GM18498 (cell line): Measurements from ENCODE around the gene SYT17.

Source experiments
- ATAC-seq: cut with Tn5 transposase; IDR thresholded peaks from one replicate; pipeline ENCODE4 v1.9.1; 2021; ENCODE audit warnings: mild to moderate bottlenecking, moderate library complexity; ENCODE audit not compliant: unreplicated experiment

SYT17 gene

DNA sequence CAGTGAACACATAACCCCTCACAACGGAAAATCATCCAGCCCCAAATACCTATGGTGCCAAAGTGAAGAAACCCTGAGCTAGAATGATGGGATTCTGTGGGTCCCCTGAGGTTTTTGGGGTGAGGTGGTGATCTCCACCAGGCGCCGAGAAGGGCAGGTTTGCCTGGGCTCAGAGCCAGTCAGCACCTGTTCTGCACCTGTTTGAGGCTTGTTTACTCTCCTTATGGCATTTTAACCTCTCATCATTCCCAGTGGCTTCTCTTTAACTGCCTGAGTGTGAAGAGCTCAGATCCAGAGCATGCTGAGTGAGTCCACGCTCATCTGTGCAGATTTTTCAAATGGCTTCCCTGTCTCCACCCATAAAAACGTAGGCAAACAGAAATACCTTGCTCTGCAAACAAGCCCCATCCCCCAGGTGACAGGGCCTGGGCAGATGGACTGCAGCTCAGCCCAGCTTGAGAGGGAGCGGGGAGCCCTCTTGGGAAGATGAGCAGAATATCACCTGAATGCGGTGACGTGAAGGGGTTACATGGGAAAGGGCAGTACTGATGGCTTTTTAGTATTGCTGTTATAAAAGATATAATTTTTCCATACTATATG is 77.4 kb downstream of the SYT17 start:
- ATAC-seq = no peak

GRCh38 chr16:19252904-19253303 is 84.9 kb downstream of the SYT17 start:
- ATAC-seq = no peak

DNA sequence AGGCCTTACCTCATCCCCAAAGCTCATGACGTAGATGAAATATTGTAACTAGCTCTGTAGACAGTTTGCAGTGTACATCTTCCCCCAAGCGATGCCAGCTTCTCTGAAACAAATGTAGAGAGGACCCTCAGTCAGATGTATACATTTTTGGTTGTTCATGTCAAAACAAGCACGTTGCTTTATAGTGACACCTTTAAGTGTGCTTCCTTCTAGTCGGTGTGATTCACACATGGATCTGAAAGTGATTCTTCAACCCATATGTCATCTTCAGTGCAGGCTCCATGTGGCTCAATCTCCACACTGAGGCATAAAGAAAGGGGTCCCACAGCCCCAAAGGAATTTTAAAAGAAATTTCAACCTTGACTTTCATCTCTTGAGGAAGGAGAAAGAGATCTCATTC is 86.6 kb downstream of the SYT17 start:
- no peak for ATAC-seq

- ATAC-seq = no peak
Measured at GRCh38 chr16:19264123-19264673, 96.2 kb downstream of the SYT17 start.

DNA sequence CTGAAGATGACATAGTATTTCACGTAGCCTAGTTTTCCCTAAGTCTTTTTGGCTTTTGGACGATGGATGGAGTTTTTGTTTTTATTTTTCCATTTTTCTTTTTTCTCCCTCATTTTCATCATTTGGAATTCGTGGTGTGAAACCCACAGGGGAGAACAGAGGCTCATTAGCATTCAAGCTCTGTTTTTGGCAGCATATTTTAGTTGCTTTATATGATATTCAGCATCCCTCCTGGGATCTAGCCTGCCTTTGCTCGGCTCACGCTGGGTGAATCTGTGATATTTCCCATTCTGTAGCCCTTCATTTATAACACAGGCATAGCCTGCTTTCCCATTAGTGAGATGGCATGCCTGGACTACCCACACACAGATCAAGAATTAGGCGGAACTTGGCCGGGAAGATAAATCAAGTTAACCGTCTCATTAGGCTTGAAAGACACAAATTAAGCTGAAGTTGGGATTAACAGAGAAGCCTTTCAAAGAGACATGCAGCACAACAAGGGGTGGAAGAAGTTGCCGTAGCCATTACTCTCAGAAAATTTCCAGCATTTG is 97.4 kb downstream of the SYT17 start:
- no peak for ATAC-seq

DNA sequence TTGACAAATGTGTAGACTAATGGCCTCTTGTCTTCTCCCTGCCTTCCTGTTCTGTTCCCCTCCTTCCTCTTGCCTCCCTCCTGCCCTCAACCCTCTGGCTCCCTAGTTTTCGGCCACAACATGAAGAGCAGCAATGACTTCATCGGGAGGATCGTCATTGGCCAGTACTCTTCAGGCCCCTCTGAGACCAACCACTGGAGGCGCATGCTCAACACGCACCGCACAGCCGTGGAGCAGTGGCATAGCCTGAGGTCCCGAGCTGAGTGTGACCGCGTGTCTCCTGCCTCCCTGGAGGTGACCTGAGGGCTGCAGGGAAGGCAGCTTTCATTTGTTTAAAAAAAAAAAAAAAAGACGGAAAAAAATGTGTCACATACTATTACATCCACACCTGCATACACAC is 98.7 kb downstream of the SYT17 start:
- no peak for ATAC-seq

DNA sequence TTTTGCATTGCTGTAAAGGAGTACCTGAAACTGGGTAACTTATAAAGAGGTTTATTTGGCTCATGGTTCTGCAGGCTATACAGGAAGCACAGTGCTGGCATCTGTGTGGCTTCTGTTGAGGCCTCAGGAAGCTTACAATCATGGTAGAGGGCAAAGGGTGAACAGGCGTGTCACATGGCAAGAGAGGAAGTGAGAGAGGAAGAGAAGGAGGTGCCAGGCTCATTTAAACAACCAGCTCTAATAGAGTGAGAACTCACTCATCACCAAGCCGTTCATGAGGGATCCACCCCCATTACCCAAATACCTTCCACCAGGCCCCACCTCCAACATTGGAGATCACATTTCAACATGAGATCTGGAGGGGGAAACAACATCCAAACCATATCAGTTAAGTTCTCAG is 101.1 kb downstream of the SYT17 start:
- no peak for ATAC-seq

DNA sequence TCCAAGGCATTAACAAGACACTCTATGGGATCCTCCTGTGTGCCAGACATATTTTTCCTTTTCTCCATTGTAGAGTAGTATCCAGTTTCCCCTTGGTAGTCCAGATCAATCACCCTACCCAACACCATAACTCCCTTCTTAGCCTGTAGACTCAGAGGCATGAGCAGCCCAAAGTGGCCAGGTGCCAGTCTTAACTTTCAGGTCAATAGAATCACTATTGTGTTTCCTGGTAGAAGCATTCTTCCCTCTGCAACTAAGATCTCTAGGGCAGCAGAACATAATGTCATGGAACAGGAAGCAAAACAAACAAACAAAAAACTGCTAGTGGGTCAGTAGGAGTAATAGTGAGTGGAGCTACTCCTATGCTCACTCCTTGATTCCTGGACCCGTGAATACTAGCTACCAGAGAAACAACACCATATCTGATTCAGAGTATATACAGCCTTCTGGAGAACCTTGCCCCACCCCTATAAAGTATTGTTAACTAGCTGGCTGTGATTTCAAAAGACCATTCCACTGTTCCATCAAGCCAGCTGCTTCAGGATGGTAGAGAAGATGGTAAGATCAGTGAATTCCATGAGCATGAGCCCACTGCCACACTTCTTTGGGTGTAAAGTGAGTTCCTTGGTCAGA is 106.2 kb downstream of the SYT17 start:
- no peak for ATAC-seq

DNA sequence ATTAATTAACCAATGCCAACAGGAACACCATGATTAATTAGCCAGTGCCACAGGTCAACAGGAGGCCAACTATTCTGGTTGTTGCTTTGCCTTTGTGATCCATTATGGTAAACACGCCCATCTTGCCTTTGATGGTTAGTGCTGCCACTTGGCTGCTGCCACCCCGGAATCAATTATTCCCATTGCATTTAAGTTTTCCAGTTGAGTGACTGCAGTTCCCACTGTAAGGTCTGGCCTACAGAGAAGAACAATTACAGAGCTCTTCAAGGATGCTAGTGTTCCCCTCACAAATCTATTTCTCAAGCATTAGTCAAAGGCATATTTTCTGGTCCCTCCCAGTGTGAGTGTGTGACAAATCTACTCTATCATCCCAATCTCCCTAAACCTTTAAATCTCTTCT is 110.4 kb downstream of the SYT17 start:
- no peak for ATAC-seq

DNA sequence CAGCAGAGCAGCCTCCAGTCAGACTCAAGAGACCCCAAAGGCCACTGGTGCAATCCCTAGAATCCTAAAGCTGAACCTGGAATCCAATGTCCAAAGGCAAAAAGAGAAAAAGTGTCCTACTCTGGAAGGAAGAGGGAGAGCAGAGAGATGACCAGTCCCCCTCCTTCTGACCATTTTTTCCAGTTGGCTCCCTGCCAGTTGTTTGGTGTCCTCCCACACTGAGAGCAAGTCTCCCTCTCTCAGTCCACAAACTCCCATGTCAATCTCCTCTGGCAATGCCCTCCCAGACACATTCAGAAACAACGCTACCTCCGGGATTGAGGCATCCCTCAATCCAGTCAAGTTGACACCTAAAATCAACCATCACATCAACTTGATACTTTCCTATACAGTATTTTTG is 113.2 kb downstream of the SYT17 start:
- no peak for ATAC-seq

DNA sequence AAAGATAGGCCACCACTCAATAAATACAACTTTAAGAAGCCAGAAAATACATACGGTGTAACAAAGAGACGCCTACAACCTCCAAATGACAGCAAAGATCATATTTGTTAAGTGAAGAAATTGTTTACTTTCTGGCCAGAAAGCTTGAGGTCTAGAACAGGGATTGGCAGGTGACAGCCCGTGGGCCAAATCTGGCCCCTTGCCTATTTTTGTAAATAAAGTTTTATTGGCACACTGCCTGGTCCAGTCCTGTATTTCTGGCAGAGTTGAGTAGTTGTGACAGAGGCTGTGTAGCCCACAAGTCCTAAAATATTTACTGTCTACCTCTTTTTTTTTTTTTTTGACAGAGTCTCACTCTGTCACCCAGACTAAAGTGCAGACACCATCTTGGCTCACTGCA is 114.1 kb downstream of the SYT17 start:
- ATAC-seq = no peak

GRCh38 chr16:19283637-19284036 is 115.6 kb downstream of the SYT17 start:
- no peak for ATAC-seq

DNA sequence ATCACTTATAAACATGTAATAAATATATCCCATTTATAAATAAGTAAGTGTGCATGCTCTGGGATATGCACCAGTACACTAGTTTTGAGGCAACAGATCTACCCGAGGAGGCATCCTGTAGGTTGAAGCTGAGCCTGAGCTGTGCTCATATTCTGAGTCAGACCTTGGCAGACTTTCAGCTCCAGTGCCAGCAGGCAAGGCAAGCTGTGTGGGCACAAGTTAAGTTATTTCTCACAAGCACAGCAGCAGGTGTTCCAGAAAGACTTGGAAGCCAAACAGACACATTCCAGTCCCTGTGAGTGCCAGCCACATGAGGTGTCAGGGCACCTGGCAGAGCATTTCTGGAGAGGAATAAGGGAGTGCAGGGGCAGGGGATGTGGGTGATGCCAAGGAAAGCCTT is 116.2 kb downstream of the SYT17 start:
- ATAC-seq = no peak

GRCh38 chr16:19285431-19285830 is 117.4 kb downstream of the SYT17 start, which contains the start of gene CLEC19A:
TSS of gene CLEC19A (plus strand) at chr16:19285731. CDS start at chr16:19285852, 121 bp downstream.
- ATAC-seq = no peak

DNA sequence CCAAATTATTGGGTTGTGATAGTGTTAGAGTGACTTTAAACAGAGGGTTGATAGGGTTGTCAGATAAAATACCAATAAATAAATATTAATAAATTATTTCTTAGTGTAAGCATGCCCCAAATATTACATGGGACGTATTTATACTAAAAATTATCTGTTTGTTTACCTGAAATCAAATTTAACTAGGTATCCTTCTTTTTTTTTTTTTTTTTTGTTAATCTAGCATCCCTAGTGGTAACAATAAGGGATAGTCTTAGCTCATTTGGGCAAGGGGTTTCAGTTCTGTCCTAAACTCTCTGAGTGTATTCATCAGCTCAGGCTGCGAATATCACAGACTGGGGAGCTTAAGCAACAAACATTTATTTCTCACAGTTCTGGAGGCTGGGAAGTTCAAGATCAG is 118.8 kb downstream of the SYT17 start:
- ATAC-seq = no peak

GRCh38 chr16:19287241-19287640 is 119.2 kb downstream of the SYT17 start:
- no peak for ATAC-seq

DNA sequence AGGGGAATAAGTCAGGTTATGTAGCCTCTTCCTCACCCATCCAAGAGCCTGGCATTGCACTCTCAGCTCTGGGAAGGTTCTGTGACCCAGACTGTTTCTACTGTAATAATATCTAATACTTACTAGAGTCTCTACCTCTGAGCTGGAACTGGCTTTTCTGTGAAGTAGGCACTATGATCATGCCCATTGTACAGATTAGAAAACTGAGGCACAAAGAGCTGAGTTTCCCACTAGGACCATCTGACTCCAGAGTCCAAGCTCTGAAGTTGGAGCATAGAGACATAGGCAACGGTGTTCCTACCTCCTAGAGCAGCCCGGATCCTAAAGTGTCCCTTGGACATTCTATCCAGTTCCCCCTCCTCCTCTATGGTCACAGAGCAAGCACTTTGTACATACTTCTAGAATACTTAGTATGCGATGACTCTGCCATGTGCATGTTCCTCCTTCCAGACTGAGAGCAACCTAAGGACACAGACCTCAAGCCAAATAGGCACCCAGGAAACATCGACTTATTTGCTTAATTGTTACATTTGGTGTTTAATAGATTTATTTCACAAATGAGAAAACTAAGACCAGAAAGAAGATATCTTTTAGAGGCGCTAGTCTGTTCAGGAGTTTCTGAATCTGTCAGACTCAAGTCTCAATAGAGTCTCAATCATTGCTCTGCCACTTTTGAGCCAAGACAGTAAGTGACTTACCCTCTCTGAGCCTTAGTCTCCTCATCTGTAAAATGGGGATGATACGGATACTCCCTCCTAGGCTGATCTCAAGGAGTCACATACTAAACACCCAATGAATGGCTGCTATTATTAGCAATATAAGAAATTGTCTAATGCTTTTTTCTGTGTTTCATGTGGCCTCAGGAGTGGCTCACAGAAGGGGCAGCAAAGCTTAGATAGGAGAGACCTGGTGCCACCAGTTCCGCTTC is 121.1 kb downstream of the SYT17 start:
- ATAC-seq = no peak

DNA sequence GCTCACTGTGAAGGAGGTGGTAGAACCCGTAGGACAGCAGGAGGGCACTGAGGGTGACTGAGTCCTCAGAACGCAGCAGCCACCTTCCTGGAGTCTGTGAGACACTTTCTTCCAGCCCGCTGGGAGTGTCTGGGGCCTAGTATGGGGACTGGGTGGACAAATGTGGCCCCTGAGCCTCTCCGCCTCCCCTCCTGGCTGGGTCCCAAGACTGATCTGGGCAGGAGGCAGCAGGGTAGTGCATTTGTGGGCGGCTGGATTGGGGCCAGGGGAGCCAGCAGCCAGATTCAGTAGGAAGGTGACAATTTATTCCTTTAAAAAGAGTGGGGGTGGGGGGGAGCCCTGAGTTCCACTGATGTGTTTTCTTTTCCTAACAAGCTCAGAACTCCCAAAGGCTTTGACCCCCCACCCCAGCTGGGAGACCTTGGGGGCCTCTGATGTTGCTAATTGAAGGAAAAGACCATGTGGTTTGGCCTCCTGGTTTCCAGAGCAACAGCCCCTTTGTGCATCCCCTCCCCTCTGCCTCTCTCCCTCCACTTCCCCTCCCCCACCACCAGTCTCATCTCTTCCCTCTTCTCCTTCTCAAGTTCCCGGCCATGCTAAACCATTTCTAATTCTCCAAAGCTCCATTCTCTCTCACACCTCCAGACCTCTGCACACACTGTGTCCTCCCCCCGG is 121.9 kb downstream of the SYT17 start:
- ATAC-seq = no peak

DNA sequence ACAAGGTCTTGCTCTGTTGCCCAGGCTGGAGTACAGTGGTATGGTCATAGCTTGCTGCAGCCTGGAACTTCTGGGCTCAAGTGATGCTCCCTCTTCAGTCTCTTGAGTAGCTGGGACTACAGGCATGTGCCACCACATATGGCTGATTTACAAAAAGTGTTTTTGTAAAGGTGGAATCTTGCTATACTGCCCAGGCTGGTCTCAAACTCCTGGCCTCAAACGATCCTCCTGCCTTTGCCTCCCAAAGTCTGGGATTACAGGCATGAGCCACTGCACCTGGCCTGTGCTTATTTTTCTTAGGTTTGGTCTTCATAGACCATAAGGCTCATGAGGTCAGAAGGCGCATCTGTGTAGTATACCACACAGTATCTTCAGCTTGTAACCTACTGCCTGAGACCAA is 122.8 kb downstream of the SYT17 start:
- ATAC-seq = no peak

DNA sequence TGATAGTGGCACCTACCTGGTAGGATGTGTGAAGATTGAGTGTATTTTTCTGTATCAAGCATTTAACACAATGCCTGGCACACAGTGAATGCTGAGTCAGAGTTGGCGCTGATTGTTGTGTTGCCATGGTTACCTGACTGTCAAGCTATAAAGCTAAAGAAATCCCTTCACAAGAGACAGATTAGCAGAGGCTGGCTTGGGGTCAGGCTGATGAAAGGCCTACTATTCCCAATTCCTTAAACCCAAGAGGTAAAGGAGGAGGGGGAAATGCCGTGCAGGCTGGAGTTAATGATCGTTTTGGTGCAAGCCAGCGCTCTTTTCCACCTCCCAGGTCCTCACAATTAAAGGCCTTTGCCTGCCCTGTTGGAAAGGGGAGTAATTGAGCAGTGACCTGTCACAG is 123.4 kb downstream of the SYT17 start:
- no peak for ATAC-seq

- ATAC-seq = no peak
Measured at GRCh38 chr16:19292186-19292585, 124.1 kb downstream of the SYT17 start.
